Measurements from ENCODE around the gene DUS3L.
"Not testable (repeated sequence)": the region's sequence is repeated elsewhere in the genome, so short reads cannot be mapped to it uniquely, and the experiment has no call there.

Gene DUS3L

GRCh38 chr19:5799247-5800241 lies 8.6 kb upstream of the DUS3L start:
- DNase-seq: peak; percentile 82

DNA sequence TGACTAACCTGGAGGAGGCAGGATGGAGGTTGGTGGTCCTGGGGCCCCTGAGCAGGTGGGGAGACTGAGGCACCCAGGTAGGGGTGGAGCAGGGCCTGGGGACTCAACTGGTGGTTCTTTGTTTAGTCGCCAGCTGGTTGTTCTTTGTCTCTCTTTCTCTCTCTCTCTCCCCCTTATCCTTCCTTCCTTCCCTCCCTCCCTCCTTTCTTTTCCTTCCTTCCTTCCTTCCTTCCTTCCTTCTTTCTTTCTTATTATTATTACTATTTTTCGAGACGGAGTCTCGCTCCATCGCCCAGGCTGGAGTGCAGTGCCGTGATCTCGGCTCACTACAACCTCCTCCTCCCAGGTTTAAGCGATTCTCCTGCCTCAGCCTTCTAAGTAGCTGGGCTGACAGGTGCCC lies 7.3 kb upstream of the DUS3L start:
- DNase-seq: no peak

DNA sequence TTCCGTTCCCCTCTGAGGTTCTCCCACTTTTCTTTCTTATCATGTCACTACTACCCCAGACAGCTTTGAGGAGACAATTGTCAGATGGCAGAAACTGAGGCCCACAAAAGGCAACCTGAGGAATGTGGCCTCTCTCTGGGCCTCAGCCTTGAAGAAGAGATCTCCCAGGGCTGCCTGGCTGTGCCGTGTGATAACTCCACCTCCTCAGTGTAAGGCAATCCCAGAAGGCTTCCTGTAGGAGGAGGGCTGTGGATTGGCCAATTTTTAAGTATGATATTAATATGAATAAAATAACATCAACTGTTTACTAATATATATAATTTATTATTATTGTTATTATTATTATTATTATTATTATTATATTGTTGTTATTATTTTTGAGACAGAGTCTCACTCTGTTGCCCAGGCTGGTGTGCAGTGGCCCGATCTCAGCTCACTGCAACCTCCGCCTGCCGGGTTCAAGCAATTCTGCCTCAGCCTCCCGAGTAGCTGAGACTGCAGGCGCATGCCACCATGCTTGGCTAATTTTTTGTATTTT lies 4.5 kb upstream of the DUS3L start:
- no peak for DNase-seq

DNA sequence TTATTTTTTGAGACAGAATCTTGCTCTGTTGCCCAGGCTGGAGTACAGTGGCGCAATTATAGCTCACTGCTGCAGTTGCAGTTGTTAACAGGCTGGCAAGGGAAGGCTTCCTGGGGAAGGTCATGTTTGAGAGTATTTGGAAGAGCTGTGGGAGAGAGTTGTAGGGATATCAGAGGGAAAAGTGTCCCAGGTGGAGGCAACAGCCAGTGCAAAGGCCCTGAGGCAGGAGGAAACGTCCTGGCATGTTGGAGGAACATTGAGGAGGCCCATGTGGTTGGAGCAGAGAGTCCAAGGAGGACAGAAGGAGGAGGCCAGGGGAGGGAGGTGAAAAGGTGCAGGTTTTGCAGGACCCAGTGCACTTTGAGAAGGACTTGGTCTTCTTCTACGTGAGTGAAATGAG lies 2.2 kb upstream of the DUS3L start:
- DNase-seq: no peak

DNA sequence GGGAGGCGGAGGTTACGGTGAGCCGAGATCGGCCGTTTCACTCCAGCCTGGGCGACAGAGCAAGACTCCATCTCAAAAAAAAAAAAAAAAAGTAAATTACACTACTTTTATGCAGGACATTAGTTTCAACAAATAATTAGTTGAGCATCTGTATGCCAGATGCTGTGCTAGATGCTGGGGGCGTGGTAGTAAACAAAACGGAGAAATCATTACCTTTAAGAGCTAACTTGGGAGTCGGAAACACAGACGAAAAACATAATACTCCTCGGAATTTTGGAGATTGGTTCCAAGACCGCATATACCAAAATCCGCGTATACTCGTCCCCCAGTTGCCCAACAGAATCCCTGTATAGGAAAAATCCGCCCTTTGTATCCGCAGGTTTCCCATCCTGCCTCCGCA lies 1.3 kb upstream of the DUS3L start:
- DNase-seq: no peak

DNA sequence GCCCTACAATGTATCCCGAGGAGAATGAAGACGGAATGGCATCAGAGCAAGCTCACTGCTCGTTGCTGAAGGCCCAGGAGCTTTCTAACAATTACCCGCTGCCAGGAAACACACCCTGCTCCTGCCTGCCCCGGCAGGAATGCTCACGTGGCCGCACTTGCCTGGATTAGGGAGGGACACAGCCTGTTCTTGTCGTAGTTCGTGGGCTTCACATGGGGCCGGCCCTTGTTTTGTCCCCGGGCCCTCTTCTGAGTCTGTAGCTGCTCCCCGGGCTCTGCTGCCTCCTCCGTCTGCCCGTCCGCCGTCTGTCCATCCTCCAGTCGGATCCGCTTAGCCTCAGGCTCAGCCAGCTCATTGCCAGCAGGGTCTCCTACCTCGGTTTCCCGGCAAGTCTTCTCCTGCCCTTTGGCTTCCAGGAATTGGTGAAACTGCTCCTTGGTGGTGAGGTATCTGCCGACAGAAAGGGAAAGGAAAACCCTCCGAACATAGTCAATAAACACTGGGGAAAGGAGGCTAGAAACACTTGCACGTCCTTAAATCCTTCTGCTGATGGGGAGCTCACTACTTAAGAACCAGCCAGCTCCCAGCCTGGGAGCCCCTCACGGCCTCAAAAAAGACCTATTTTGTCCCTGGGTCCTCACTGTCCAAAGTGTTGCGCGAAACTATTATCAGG lies 941 bp downstream of the DUS3L start:
- no peak for DNase-seq

DNA sequence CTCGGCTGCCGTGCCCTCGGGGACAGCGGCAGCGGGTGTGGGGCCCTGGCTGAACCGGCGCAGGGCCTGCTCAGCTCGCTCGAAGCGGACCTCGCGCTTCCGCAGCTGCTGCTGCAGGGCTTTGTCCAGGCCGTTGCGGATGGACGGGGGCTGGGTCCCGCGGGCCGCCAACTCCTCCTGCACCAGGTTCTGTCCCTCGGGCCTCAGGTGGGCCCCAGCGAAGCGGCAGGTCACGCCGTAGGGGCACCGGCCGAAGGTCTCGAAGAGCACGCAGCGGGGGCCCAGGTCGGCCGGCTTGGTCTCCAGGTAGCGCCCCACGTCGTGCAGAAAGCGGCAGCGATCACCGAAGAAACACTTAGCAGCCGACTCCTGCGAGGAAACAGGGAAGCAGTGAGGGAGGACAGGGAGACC lies 1.6 kb downstream of the DUS3L start:
- no peak for DNase-seq

DNA sequence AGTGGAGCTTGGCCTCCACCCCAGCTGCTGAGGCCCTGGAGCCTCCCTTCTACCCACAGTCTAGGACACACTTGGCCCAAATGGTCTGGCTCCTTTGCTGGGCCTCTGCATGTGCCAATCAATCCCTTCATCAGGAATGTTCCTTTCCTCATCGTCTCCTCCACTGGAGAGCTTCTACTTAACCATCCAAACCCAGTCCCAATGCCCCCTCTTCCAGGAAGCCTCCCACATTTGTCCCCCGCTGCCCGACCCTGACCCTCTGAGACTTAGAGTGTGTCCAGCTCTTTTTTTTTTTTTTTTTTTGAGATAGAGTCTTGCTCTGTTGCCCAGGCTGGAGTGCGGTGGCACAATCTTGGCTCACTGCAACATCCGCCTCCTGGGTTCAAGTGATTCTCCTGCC lies 2.5 kb downstream of the DUS3L start:
- no peak for DNase-seq

DNA sequence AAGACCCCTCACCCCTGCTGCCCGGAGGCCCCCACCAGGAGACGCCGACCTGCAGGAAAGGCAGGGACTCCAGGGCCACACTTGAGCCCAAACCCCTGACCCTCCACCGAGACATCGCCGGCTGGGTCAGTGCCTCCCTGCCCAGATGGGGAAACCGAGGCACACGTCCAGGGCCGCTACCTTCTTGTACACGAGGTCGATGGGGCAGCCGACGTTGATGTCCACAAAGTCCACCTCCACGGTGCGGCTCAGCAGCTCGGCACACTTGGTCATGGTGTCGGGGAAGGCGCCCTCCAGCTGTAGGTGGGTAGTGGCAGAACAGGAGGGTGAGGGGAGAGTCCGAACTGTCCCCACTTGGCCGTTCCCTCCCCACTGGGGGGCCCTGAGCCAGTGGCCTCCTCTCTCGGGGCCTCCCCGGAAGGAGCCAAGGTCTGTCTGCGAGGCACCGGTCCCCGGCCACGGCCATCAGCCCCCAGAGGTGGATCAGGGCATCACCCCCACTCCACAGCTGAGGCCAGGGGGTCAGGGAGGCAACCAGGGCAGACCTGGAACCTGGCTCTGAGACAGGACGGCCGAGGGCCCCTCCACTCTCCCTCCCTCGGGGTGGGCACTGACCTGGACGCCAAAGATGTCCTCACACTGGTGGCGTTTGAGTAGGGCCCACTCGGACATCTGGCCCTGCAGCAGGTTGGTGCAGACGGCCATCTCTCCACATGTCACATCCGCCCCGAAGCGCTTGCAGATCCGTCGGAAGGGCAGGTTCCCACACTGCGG lies 3.4 kb downstream of the DUS3L start:
- DNase-seq: no peak

DNA sequence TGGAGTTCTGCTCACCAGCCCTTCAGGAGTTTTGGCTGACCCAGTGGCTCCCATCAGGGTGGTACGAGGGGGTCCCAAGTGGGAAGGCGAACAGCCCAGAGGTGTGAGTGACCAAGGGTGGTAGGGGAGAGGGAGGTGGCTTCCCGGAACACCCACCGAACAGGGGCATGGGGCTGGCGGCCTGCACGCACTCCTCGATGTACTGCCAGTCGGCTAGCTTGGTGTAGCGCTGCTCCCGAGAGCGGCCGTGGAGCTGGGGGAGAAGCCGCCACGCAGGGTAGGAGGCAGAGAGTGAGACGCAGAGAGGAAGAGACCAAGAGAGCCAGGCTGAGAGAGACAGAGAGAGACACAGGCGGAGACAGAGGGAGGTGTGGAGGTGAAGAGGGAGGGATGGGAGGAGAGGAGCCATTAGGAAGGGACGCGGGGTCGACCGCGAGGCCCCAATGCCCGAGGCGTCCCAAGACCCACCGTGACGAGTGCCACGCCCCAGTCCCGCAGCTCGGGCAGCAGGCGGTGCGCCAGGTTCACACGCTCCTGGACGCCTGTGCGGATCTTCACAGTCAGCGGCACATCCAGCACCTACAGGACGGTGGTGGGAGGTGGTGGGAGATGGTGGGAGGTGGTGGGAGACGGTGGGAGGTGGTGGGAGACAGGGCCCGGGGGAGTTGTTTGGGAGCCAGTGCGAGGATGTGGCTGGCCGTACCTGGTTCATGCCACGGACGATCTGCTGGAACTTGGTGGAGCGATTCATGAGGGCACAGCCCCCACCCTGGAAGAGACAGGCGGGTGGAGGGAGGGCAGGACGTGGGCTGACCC lies 4.2 kb downstream of the DUS3L start:
- DNase-seq: no peak

GRCh38 chr19:5785423-5785822 lies 5.5 kb downstream of the DUS3L start:
- DNase-seq: no peak

- no peak for DNase-seq
These were observed 6.3 kb downstream of the DUS3L start, which contains the start of gene PRR22 for GRCh38 chr19:5784581-5785147. Gene PRR22, minus strand, starts transcription at chr19:5784746. Its CDS starts 86 bp downstream, at chr19:5784660.

GRCh38 chr19:5782945-5783919 lies 7.7 kb downstream of the DUS3L start:
- DNase-seq: no peak

- DNase-seq: no peak
These were observed 8.6 kb downstream of the DUS3L start for GRCh38 chr19:5782322-5782721.

DNA sequence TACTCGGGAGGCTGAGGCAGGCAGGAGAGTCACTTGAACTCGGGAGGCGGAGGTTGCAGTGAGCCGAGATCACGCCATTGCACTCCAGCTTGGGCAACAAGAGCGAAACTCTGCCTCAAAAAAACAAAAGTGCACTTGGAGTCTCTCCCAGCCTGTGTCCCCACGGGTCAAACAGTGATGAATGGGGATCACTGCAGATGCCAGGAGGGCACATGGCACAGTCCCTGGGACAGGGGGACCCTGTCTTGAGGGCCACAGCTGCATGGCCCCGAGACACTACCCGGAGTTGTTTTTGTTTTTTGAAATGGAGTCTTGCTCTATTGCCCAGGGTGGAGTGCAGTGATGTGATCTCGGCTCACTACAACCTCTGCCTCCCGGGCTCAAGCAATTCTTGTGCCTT lies 10.0 kb downstream of the DUS3L start:
- DNase-seq: not testable (repeated sequence)

DNA sequence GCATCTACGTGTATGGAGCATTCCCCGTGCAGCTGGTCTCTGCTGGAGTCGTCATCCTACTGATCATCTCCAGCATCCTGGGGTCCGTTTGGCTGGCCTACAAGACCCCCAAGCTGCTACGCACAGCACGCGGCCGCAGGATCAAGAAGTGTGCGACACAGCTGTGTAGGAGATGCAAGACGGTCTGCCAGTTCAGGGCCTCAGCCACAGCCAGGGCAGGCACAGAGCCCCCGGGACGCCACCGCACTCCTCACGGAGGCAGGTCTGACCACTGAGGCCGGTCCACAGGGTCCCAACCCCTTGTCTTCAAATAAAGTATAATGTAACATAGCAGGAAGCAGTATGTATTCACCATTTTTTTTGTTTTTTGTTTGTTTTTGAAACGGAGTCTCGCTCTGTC lies 12.6 kb downstream of the DUS3L start:
- DNase-seq: no peak

GRCh38 chr19:5775668-5776309 lies 15.2 kb downstream of the DUS3L start:
- DNase-seq: no peak

GRCh38 chr19:5774921-5775320 lies 16.0 kb downstream of the DUS3L start:
- no peak for DNase-seq

DNA sequence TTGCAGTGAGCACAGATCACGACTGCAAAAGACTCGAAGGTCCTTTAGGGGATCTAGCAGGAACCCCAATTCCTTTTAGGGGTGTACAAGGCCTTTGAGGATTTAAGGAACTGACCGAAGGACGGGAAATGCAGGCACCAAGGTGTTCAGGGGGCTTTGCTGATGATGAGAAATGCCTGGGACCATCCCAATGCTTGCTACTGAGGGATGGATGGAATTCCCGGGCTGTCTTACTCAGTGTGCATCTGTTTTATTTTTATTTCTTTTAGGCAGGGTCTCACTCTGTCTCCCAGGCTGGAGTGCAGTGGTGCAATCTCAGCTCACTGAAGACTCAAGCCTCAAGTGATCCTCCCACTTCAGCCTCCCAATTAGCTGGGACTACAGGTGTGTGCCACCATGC lies 17.7 kb downstream of the DUS3L start:
- no peak for DNase-seq

DNA sequence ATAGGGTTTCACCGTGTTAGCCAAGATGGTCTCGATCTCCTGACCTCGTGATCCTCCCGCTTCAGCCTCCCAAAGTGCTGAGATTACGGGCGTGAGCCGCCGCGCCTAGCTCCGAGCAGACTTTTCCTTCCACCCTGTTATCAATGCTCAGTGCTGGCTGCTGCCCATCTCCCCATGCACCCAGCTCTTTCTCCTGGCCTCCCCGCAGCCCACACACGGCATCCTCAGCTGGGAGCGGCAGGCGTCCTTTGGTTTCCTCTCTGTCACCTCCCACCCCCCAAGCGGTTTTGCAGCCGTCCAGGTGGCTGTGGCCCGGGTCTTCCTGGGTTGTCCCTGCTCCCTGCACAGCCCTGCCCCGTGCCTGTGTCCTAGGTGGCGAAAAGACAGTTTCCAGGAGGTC lies 18.5 kb downstream of the DUS3L start:
- DNase-seq: peak; percentile 15

All from GF-D8 (cell line).